GM18867 (cell line): ENCODE measurements around the gene GULP1.
"Not testable (repeated sequence)": the region's sequence is repeated elsewhere in the genome, so short reads cannot be mapped to it uniquely, and the experiment has no call there.

Experiments
- ATAC-seq: cut with Tn5 transposase; IDR thresholded peaks from one replicate; pipeline ENCODE4 v1.9.1; 2021; ENCODE audit warnings: mild to moderate bottlenecking, moderate library complexity; ENCODE audit not compliant: unreplicated experiment

Gene GULP1

GRCh38 chr2:188523919-188524318 lies 232.2 kb downstream of the GULP1 start:
- no peak for ATAC-seq

GRCh38 chr2:188524519-188525113 lies 232.9 kb downstream of the GULP1 start:
- ATAC-seq, result peak; percentile 91

GRCh38 chr2:188526701-188527100 lies 235.0 kb downstream of the GULP1 start:
- no peak for ATAC-seq

- ATAC-seq, result no peak
These were observed 235.5 kb downstream of the GULP1 start for GRCh38 chr2:188527141-188527540.

- no peak for ATAC-seq
These were observed 235.9 kb downstream of the GULP1 start for GRCh38 chr2:188527581-188527993.

- ATAC-seq, result no peak
These were observed 238.0 kb downstream of the GULP1 start for GRCh38 chr2:188529710-188530109.

- no peak for ATAC-seq
These were observed 243.2 kb downstream of the GULP1 start for GRCh38 chr2:188534875-188535274.

GRCh38 chr2:188551671-188552070 lies 260.0 kb downstream of the GULP1 start:
- ATAC-seq, result no peak

GRCh38 chr2:188557081-188557480 lies 265.4 kb downstream of the GULP1 start:
- ATAC-seq, result no peak

- ATAC-seq, result not testable (repeated sequence)
These were observed 267.8 kb downstream of the GULP1 start for GRCh38 chr2:188559455-188559854.

GRCh38 chr2:188561473-188561979 lies 269.9 kb downstream of the GULP1 start:
- no peak for ATAC-seq

GRCh38 chr2:188569431-188570165 lies 277.9 kb downstream of the GULP1 start:
- ATAC-seq, result no peak

GRCh38 chr2:188570370-188570769 lies 278.7 kb downstream of the GULP1 start:
- no peak for ATAC-seq

- no peak for ATAC-seq
These were observed 280.0 kb downstream of the GULP1 start for GRCh38 chr2:188571543-188572303.

- no peak for ATAC-seq
These were observed 280.9 kb downstream of the GULP1 start for GRCh38 chr2:188572592-188572991.

- ATAC-seq, result no peak
These were observed 281.8 kb downstream of the GULP1 start for GRCh38 chr2:188573453-188573852.

- ATAC-seq, result no peak
These were observed 284.3 kb downstream of the GULP1 start for GRCh38 chr2:188576006-188576405.

- no peak for ATAC-seq
These were observed 285.0 kb downstream of the GULP1 start for GRCh38 chr2:188576651-188577050.

- no peak for ATAC-seq
These were observed 285.6 kb downstream of the GULP1 start for GRCh38 chr2:188577231-188577630.

- no peak for ATAC-seq
These were observed 289.1 kb downstream of the GULP1 start for GRCh38 chr2:188580738-188581137.

- ATAC-seq, result no peak
These were observed 290.5 kb downstream of the GULP1 start for GRCh38 chr2:188582211-188582610.

- no peak for ATAC-seq
These were observed 296.6 kb downstream of the GULP1 start for GRCh38 chr2:188588235-188588634.
